ENCODE data around the gene ACOD1.

- TF ChIP-seq, protein P1, sequence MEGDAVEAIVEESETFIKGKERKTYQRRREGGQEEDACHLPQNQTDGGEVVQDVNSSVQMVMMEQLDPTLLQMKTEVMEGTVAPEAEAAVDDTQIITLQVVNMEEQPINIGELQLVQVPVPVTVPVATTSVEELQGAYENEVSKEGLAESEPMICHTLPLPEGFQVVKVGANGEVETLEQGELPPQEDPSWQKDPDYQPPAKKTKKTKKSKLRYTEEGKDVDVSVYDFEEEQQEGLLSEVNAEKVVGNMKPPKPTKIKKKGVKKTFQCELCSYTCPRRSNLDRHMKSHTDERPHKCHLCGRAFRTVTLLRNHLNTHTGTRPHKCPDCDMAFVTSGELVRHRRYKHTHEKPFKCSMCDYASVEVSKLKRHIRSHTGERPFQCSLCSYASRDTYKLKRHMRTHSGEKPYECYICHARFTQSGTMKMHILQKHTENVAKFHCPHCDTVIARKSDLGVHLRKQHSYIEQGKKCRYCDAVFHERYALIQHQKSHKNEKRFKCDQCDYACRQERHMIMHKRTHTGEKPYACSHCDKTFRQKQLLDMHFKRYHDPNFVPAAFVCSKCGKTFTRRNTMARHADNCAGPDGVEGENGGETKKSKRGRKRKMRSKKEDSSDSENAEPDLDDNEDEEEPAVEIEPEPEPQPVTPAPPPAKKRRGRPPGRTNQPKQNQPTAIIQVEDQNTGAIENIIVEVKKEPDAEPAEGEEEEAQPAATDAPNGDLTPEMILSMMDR (IDR thresholded peaks at IDR 0.05): no peak
- TF ChIP-seq POLR2A (IDR thresholded peaks at IDR 0.05): no peak
Measured at GRCh38 chr13:76929851-76930374, 18.4 kb upstream of the ACOD1 start.
